ENCODE results near the gene SULT1A1.

- TF ChIP-seq CTCF (conservative IDR thresholded peaks at IDR 0.05; ENCODE audit: low read length) (no peak), EZH2phosphoT487 (IDR thresholded peaks at IDR 0.05; ENCODE audit: borderline replicate concordance, low read depth, low read length) (no peak)
Observed at GRCh38 chr16:28558456-28558855, 51.4 kb downstream of the SULT1A1 start.
